HepG2 (cell line): ENCODE data around the gene ATG5. TPM values are rescaled to one million over a fixed set of nuclear protein-coding genes. Genes with fewer than 3 reads are reported as not detected.

ENCODE experiments used
- ATAC-seq: fragments of 200-7000 bp; cut with Tn5 transposase; 3 replicates; pipeline ENCODE4 v1.9.1; 2020; ENCODE audit warnings: mild to moderate bottlenecking, moderate library complexity
- BruUV-seq: library from RNA; stranded (reverse); fragments of 400-500 nt; replicated peaks from 2 replicates; lab custom pipeline; 2021; lab: Mats Ljungman, UMichigan
- CTCF ChIA-PET: fragments of 300-600 bp; formaldehyde crosslinking; extraction: SDS; loops from one replicate; lab custom pipeline; 2021; ENCODE audit warnings: low total read pairs, inconsistent platforms, low intra/inter-chr PET ratio; lab: Yijun Ruan, JAX
- POLR2A ChIA-PET: fragments of 350-600 bp; sonication (Branson Sonifier 250); formaldehyde crosslinking; loops from one replicate; lab custom pipeline; 2020; ENCODE audit warnings: antibody characterized with exemption, inconsistent platforms; lab: Yijun Ruan, JAX
- DNase-seq: peaks from one replicate; pipeline ENCODE4 v3.0.0-alpha.2; 2015; ENCODE audit warnings: low spot score
- FAIRE-seq: peaks from 3 replicates; lab custom pipeline; 2011; peaks lifted over from hg19 to GRCh38; lab: Jason Lieb, UNC
- H2AFZ ChIP-seq: one replicate; pipeline ENCODE4 v1.6.1; 2011; ENCODE audit warnings: low read length, inconsistent platforms
- H3K27ac ChIP-seq: fragments of 300-600 bp; 3 replicates; pipeline ENCODE4 v1.8.0; 2011; ENCODE audit warnings: mixed run types, mild to moderate bottlenecking, mixed read lengths, low read length, inconsistent platforms; ENCODE audit not compliant: insufficient read depth; ENCODE audit errors: extremely low read length
- H3K27me3 ChIP-seq, 2 experiments: fragments of 200-600 bp in 1 of 2; 2 replicates in 1 of 2; 3 replicates in 1 of 2; pipeline versions ENCODE4 v1.6.0 to v1.8.0; 2011; ENCODE audit warnings: low read length in 2 of 2, mild to moderate bottlenecking in 2 of 2, moderate library complexity in 2 of 2, inconsistent platforms in 1 of 2; ENCODE audit not compliant: insufficient read depth in 2 of 2, control insufficient read depth in 1 of 2
- H3K36me3 ChIP-seq, 2 experiments: fragments of 200-600 bp in 1 of 2; replicated peaks in 1 of 2; 2 replicates in 1 of 2; 3 replicates in 1 of 2; pipeline versions ENCODE4 v1.5.1 to v1.8.0; 2011; ENCODE audit warnings: low read length in 2 of 2, inconsistent platforms in 1 of 2; ENCODE audit not compliant: insufficient read depth in 2 of 2, control insufficient read depth in 1 of 2
- H3K4me1 ChIP-seq: 2 replicates; pipeline ENCODE4 v1.5.1; 2012; ENCODE audit warnings: low read length, inconsistent platforms; ENCODE audit not compliant: insufficient read depth
- H3K4me2 ChIP-seq: 2 replicates; pipeline ENCODE4 v1.6.0; 2011; ENCODE audit warnings: low read depth, low read length, inconsistent platforms
- H3K4me3 ChIP-seq, 3 experiments: fragments of 200-600 bp in 1 of 3; sonication (generic), shearing (Covaris generic) in 1 of 3; replicated peaks in 1 of 3; 2 replicates each; pipeline ENCODE4 v1.5.1; 2011 to 2016; ENCODE audit warnings: low read length in 3 of 3, inconsistent platforms in 2 of 3, low read depth in 2 of 3, mild to moderate bottlenecking in 2 of 3, control low read depth in 1 of 3, mixed read lengths in 1 of 3; ENCODE audit not compliant: insufficient read depth in 1 of 3
- H3K79me2 ChIP-seq: one replicate; pipeline ENCODE4 v1.6.1; 2011; ENCODE audit warnings: low read length, inconsistent platforms; ENCODE audit not compliant: insufficient read depth
- H3K9ac ChIP-seq: 2 replicates; pipeline ENCODE4 v1.6.0; 2011; ENCODE audit warnings: mild to moderate bottlenecking, low read depth, low read length, inconsistent platforms; ENCODE audit not compliant: insufficient read depth
- H3K9me3 ChIP-seq: 2 replicates; pipeline ENCODE4 v1.5.1; 2012; ENCODE audit warnings: mild to moderate bottlenecking, low read length
- H4K20me1 ChIP-seq: 2 replicates; pipeline ENCODE4 v1.6.0; 2011; ENCODE audit warnings: inconsistent platforms, mild to moderate bottlenecking, low read length, moderate library complexity; ENCODE audit not compliant: insufficient read depth
- AGO2 ChIP-seq: fragments of 200-400 bp; formaldehyde crosslinking; optimal IDR thresholded peaks from 2 replicates; pipeline ENCODE3; 2017; ENCODE audit warnings: mild to moderate bottlenecking, low read depth, low read length, moderate library complexity
- FOXA1 ChIP-seq, 2 experiments: fragments of 450-650 bp in 1 of 2; sonication (generic) in 1 of 2; formaldehyde crosslinking in 1 of 2; IDR thresholded peaks; 2 replicates each; pipeline versions ENCODE4 v1.4.0 to v1.6.1; 2016 to 2020; ENCODE audit warnings: missing genetic modification reagents in 1 of 2
- FOXP1 ChIP-seq, 2 experiments: fragments of 450-650 bp in 1 of 2; IDR thresholded peaks; 2 replicates each; pipeline ENCODE4 v1.6.1; 2017 to 2018; ENCODE audit warnings: antibody characterized with exemption in 1 of 2
- ZSCAN12 ChIP-seq: sonication (generic); formaldehyde crosslinking; IDR thresholded peaks from 2 replicates; pipeline ENCODE4 v1.9.0; 2021; ENCODE audit warnings: mild to moderate bottlenecking, missing genetic modification reagents
- WGBS: methylation state at CpG from one replicate; pipeline ENCODE4 v1.1.6; 2017; ENCODE audit warnings: low lambda C conversion rate; 5-methylcytosine and 5-hydroxymethylcytosine counted together
- in situ Hi-C: cut with HindIII; loops from 2 replicates; pipeline ENCODE4 v1.10.0; 2017; ENCODE audit warnings: low pct_unique_long_range_greater_than_20kb; ENCODE audit not compliant: extremely low pct_ligation_motif_present
- intact Hi-C: fragments of 100-400 bp; cut with micrococcal nuclease; formaldehyde crosslinking; loops from one replicate; pipeline ENCODE4 v1.10.0; 2022; ENCODE audit not compliant: unreplicated experiment
- polyA plus RNA-seq, 8 experiments: library from polyadenylated mRNA; depleted of rRNA in 3 of 8; stranded (reverse) in 7 of 8; unstranded in 1 of 8; fragments of >200 nt; fragmentation: Illumina TruSeq in 4 of 8; extraction: Trizol in 4 of 8; gene quantifications; 2 replicates each; pipeline versions ENCODE4 v1.2.1 to v1.2.3, GENCODE V29; 2011 to 2016; ENCODE audit warnings: low read depth in 4 of 8, missing spikeins in 1 of 8, mixed read lengths in 1 of 8; ENCODE audit not compliant: insufficient read depth in 1 of 8
- total RNA-seq, 5 experiments: library from RNA; depleted of rRNA; stranded (reverse); fragments of >200 nt; fragmentation: Illumina TruSeq; extraction: Trizol; gene quantifications; 2 replicates each; pipeline ENCODE4 v1.2.3, GENCODE V29; 2016; ENCODE audit warnings: low read depth in 1 of 5
- TF ChIP-seq, protein P1 (sequence below): sonication (generic); formaldehyde crosslinking; IDR thresholded peaks from 2 replicates; pipeline ENCODE4 v1.8.0; 2022; ENCODE audit warnings: mild to moderate bottlenecking, missing genetic modification reagents, moderate library complexity

The ATG5 gene
- total and polyA plus RNA-seq, 2 of the 13 experiments (the other 11 are each of a cell fraction or from before 2014, with no cell fraction given), result 21.3 to 48.0 TPM

GRCh38 chr6:106192824-106193223, 132.7 kb downstream of the ATG5 start (continued):
- TF ChIP-seq, protein P1, sequence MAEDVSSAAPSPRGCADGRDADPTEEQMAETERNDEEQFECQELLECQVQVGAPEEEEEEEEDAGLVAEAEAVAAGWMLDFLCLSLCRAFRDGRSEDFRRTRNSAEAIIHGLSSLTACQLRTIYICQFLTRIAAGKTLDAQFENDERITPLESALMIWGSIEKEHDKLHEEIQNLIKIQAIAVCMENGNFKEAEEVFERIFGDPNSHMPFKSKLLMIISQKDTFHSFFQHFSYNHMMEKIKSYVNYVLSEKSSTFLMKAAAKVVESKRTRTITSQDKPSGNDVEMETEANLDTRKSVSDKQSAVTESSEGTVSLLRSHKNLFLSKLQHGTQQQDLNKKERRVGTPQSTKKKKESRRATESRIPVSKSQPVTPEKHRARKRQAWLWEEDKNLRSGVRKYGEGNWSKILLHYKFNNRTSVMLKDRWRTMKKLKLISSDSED (CRISPR knock-in tag), result no peak
- no peak for TF ChIP-seq ZSCAN12 (CRISPR knock-in tag)

DNA sequence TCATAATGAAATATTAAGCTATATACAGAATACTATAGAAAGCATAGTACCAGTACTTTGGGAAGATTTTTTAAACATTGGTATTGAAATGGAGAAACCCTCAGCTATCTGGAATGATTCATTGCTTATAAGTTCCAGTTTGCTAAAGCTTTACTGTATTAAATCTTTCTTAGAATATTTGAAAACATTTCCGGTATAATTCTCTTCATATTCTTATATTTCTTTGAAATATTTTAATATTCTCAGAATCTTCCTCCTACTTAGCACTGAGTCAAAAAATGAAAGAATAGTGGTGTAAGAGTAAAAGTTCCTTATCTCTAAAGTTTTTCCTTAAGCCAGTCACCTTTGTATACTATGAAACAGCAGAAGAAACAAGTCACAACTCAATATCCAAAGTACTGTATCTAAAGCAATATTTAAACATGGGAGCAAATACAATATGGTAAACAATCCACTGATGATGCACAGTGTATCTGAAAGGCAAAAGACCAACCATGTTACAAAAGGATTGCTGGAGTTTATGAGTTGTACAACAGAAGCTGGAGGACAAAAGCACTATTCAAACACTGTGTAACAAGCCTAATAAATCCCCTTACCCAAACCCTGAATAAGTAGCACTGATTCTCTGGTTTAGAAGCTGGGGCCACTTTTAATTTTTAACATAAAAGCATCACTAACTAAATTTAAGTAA, 137.3 kb downstream of the ATG5 start:
- no peaks in the 10 kb centered on the region for H3K27me3 ChIP-seq
- H3K9me3 ChIP-seq, result no peaks in the 10 kb centered on the region
- ATAC-seq, result peak; percentile 59
- no TSS peak for BruUV-seq
- in situ Hi-C loops, result no loop called here
- H3K4me3 ChIP-seq, result no peak overlapping the region
- no peak overlapping the region for H3K9ac ChIP-seq
- CTCF ChIA-PET, result no interaction called here
- POLR2A ChIA-PET, result no interaction called here
- no peak overlapping the region for H2AFZ ChIP-seq
- H3K79me2 ChIP-seq, result no peaks in the 10 kb centered on the region
- WGBS, result 93% methylated on average over 1 of the region's 1 CpG
- TF ChIP-seq AGO2 (no peak), FOXP1 (IDR thresholded peaks at IDR 0.05) (no peak), FOXP1 (CRISPR knock-in tag; IDR thresholded peaks at IDR 0.05) (0 out of 2 replicates have a peak, but pooled peaks have one; percentile 17), FOXA1 (IDR thresholded peaks at IDR 0.05) (peak; percentile 35; the same call in 1 of the 2 replicates), FOXA1 (CRISPR knock-in tag; IDR thresholded peaks at IDR 0.05) (no peak)
- TF ChIP-seq, all 625 proteins: peak for 2
- FAIRE-seq (no peak), DNase-seq (peak; percentile 14)
- no peak overlapping the region for H3K27ac ChIP-seq
- H4K20me1 ChIP-seq, result no peaks in the 10 kb centered on the region
- peaks cover 0 to 6% of the 10 kb centered on the region in 2 experiments; a peak in 2 of 5 replicates for H3K36me3 ChIP-seq
- H3K4me1 ChIP-seq, result no peaks in the 10 kb centered on the region
- intact Hi-C loops, result no loop called here
- H3K4me2 ChIP-seq, result no peak overlapping the region
